Fibroblast of lung (primary cell): Measurements from ENCODE around the gene NTN1. TPM values are rescaled to one million over a fixed set of nuclear protein-coding genes. Genes with fewer than 3 reads are reported as not detected.

Experiments used
- DNase-seq, 2 donors: peaks; one replicate each; pipeline versions ENCODE4 v3.0.0 to v3.0.0-alpha.2; 2010; ENCODE audit warnings: low read depth in 2 of 2
- H2AFZ ChIP-seq: 2 replicates; pipeline ENCODE4 v1.5.1; 2012; ENCODE audit warnings: low read length, control low read depth, inconsistent platforms
- H3K27ac ChIP-seq: 2 replicates; pipeline ENCODE4 v1.5.1; 2011; ENCODE audit warnings: low read length, control low read depth; ENCODE audit not compliant: insufficient read depth
- H3K27me3 ChIP-seq: 2 replicates; pipeline ENCODE4 v1.5.1; 2011; ENCODE audit warnings: mild to moderate bottlenecking, low read length; ENCODE audit not compliant: control insufficient read depth, insufficient read depth
- H3K36me3 ChIP-seq: 2 replicates; pipeline ENCODE4 v1.5.1; 2011; ENCODE audit warnings: low read length; ENCODE audit not compliant: control insufficient read depth, insufficient read depth
- H3K4me1 ChIP-seq: 2 replicates; pipeline ENCODE4 v1.5.1; 2011; ENCODE audit warnings: low read length; ENCODE audit not compliant: control insufficient read depth, insufficient read depth; ENCODE audit errors: extremely low read depth
- H3K4me2 ChIP-seq: 2 replicates; pipeline ENCODE4 v1.5.1; 2011; ENCODE audit warnings: low read length, control low read depth; ENCODE audit not compliant: insufficient read depth; ENCODE audit errors: extremely low read depth
- H3K4me3 ChIP-seq, 4 experiments: fragments of 200-600 bp in 1 of 4; sonication (generic) in 1 of 4; replicated peaks in 1 of 4; 2 replicates each; pipeline ENCODE4 v1.5.1; 2011 to 2016; ENCODE audit warnings: low read length in 4 of 4, low read depth in 3 of 4, mild to moderate bottlenecking in 3 of 4, control low read depth in 2 of 4, inconsistent platforms in 1 of 4, mixed read lengths in 1 of 4; ENCODE audit not compliant: insufficient read depth in 1 of 4; ENCODE audit errors: control extremely low read depth in 1 of 4
- H3K79me2 ChIP-seq: 2 replicates; pipeline ENCODE4 v1.5.1; 2012; ENCODE audit warnings: mild to moderate bottlenecking, low read length, inconsistent platforms; ENCODE audit not compliant: control insufficient read depth, insufficient read depth
- H3K9ac ChIP-seq: 2 replicates; pipeline ENCODE4 v1.5.1; 2011; ENCODE audit warnings: mild to moderate bottlenecking, low read length, control low read depth; ENCODE audit not compliant: insufficient read depth
- H3K9me3 ChIP-seq: 2 replicates; pipeline ENCODE4 v1.5.1; 2012; ENCODE audit warnings: low read depth, low read length; ENCODE audit not compliant: control insufficient read depth, insufficient read depth
- H4K20me1 ChIP-seq: 2 replicates; pipeline ENCODE4 v1.5.1; 2011; ENCODE audit warnings: low read length; ENCODE audit not compliant: control insufficient read depth, insufficient read depth; ENCODE audit errors: extremely low read depth
- CTCF ChIP-seq, 2 donors: IDR thresholded peaks in 1 of 2; conservative IDR thresholded peaks in 1 of 2; 1 replicate in 1 of 2; 2 replicates in 1 of 2; pipeline ENCODE4 v1.5.1; 2011 to 2012; ENCODE audit warnings: low read length in 2 of 2, control low read depth in 1 of 2, inconsistent platforms in 1 of 2, low read depth in 1 of 2, mild to moderate bottlenecking in 1 of 2
- EZH2 ChIP-seq: IDR thresholded peaks from 2 replicates; pipeline ENCODE4 v1.5.1; 2012; ENCODE audit warnings: low read length, control low read depth, mild to moderate bottlenecking; ENCODE audit errors: missing control alignments
- polyA plus RNA-seq, 2 donors: library from polyadenylated mRNA; depleted of rRNA in 1 of 2; stranded (reverse) in 1 of 2; unstranded in 1 of 2; fragments of >200 nt; gene quantifications; 2 replicates each; pipeline ENCODE4 v1.2.1, GENCODE V29; 2011 to 2012; ENCODE audit warnings: missing spikeins in 1 of 2
- total RNA-seq: library from RNA; depleted of rRNA; stranded (reverse); fragments of >200 nt; gene quantifications from 2 replicates; pipeline ENCODE4 v1.2.1, GENCODE V29; 2014

The NTN1 gene
- total and polyA plus RNA-seq, 2 donors (not counting 1 experiment from before 2014, with no cell fraction given): 0.17 to 3.1 TPM

GRCh38 chr17:9022573-9023391 is 1.5 kb downstream of the NTN1 start:
- H4K20me1 ChIP-seq: no peaks in the 10 kb centered on the region
- H3K9me3 ChIP-seq: no peaks in the 10 kb centered on the region
- H3K36me3 ChIP-seq: no peaks in the 10 kb centered on the region
- DNase-seq: peak; percentile 11 to 43
- peak overlapping the region; percentile 92 for H3K4me2 ChIP-seq
- no peaks in the 10 kb centered on the region for H3K4me1 ChIP-seq
- H2AFZ ChIP-seq: no peak overlapping the region
- TF ChIP-seq CTCF (conservative IDR thresholded peaks at IDR 0.05 in 1 of 2, IDR thresholded peaks at IDR 0.05 in 1 of 2; ENCODE audit: low read depth in 1 of 2, low read length in 2 of 2) (no peak), EZH2 (peak; percentile 95)
- no peaks in the 10 kb centered on the region for H3K79me2 ChIP-seq
- peaks cover 36% of the 10 kb centered on the region for H3K27me3 ChIP-seq
- peak overlapping the region in 1 of 4 experiments; percentile 57 for H3K4me3 ChIP-seq
- no peak overlapping the region for H3K9ac ChIP-seq
- H3K27ac ChIP-seq: no peak overlapping the region

- no peak overlapping the region for H3K4me3 ChIP-seq
- no peaks in the 10 kb centered on the region for H3K4me1 ChIP-seq
- H3K27ac ChIP-seq: no peak overlapping the region
- no peak overlapping the region for H3K4me2 ChIP-seq
- H3K79me2 ChIP-seq: no peaks in the 10 kb centered on the region
- H3K9ac ChIP-seq: no peak overlapping the region
- no peaks in the 10 kb centered on the region for H3K36me3 ChIP-seq
- no peaks in the 10 kb centered on the region for H4K20me1 ChIP-seq
- H2AFZ ChIP-seq: no peak overlapping the region
- no peak for DNase-seq
- no peaks in the 10 kb centered on the region for H3K9me3 ChIP-seq
- TF ChIP-seq CTCF (conservative IDR thresholded peaks at IDR 0.05 in 1 of 2, IDR thresholded peaks at IDR 0.05 in 1 of 2; ENCODE audit: low read depth in 1 of 2, low read length in 2 of 2): no peak
- H3K27me3 ChIP-seq: peaks cover 36% of the 10 kb centered on the region
Measured at GRCh38 chr17:9023392-9024218, 2.3 kb downstream of the NTN1 start.

- no peak for DNase-seq
- TF ChIP-seq CTCF (conservative IDR thresholded peaks at IDR 0.05 in 1 of 2, IDR thresholded peaks at IDR 0.05 in 1 of 2; ENCODE audit: low read depth in 1 of 2, low read length in 2 of 2) (no peak), EZH2 (no peak)
- Histone ChIP-seq H3K4me3 (no peak overlapping the region), H2AFZ (no peak overlapping the region), H4K20me1 (no peaks in the 10 kb centered on the region), H3K27ac (no peak overlapping the region), H3K9me3 (no peaks in the 10 kb centered on the region), H3K79me2 (no peaks in the 10 kb centered on the region), H3K36me3 (no peaks in the 10 kb centered on the region), H3K27me3 (peaks cover 34% of the 10 kb centered on the region), H3K4me1 (no peaks in the 10 kb centered on the region), H3K4me2 (no peak overlapping the region), H3K9ac (no peak overlapping the region)
Measured at GRCh38 chr17:9024497-9024896, 3.2 kb downstream of the NTN1 start.
